ENCODE measurements around the gene CPAMD8. TPM values are rescaled to one million over a fixed set of nuclear protein-coding genes. Genes with fewer than 3 reads are reported as not detected.

The CPAMD8 gene
- total RNA-seq, 4 donors from 2014 or later, result 6.0 to 15.6 (median 7.6) TPM

GRCh38 chr19:17058236-17058635 lies 31.6 kb upstream of the CPAMD8 start:
- Histone ChIP-seq H3K36me3 (peaks cover 0 to 32% of the 10 kb centered on the region in 2 donors), H3K27ac (no peak overlapping the region), H3K9me3 (no peaks in the 10 kb centered on the region), H3K4me3 (no peak overlapping the region), H3K4me1 (no peaks in the 10 kb centered on the region), H3K27me3 (no peaks in the 10 kb centered on the region)
- in situ Hi-C loops (cut with MboI; ENCODE audit: low sequenced_read_pairs in 4 of 4) (loop anchor here in 1 of 4 donors (10.0 kb wide), 1 partner anchor 283 kb away; no protein-coding TSS in a partner anchor), intact Hi-C loops (cut with DNase I; ENCODE audit: low total_unique reads) (no loop called here)
- no peak for DNase-seq
- no peak for TF ChIP-seq POLR2A (IDR thresholded peaks at IDR 0.05)
- TF ChIP-seq CTCF (IDR thresholded peaks at IDR 0.05 in 4 of 5, conservative IDR thresholded peaks at IDR 0.05 in 1 of 5), result no peak
- no peak for ATAC-seq

- in situ Hi-C loops (cut with MboI; ENCODE audit: low sequenced_read_pairs in 4 of 4), result loop anchor here in 1 of 4 donors (10.0 kb wide), 1 partner anchor 281 kb away; no protein-coding TSS in a partner anchor
- no peaks in the 10 kb centered on the region for H3K27me3 ChIP-seq
- H3K4me1 ChIP-seq, result no peaks in the 10 kb centered on the region
- no peak overlapping the region for H3K27ac ChIP-seq
- no peak for DNase-seq
- no peak for TF ChIP-seq CTCF (IDR thresholded peaks at IDR 0.05 in 4 of 5, conservative IDR thresholded peaks at IDR 0.05 in 1 of 5)
- no peak for TF ChIP-seq POLR2A (IDR thresholded peaks at IDR 0.05)
- no peak for ATAC-seq
- no peaks in the 10 kb centered on the region for H3K9me3 ChIP-seq
- intact Hi-C loops (cut with DNase I; ENCODE audit: low total_unique reads), result no loop called here
- peaks cover 0 to 42% of the 10 kb centered on the region in 2 donors for H3K36me3 ChIP-seq
- no peak overlapping the region for H3K4me3 ChIP-seq
Measured at GRCh38 chr19:17055636-17056035, 29.0 kb upstream of the CPAMD8 start.

GRCh38 chr19:17054746-17055145 lies 28.1 kb upstream of the CPAMD8 start:
- Histone ChIP-seq H3K36me3 (peaks cover 0 to 40% of the 10 kb centered on the region in 2 donors), H3K27ac (no peak overlapping the region), H3K27me3 (no peaks in the 10 kb centered on the region), H3K4me3 (no peak overlapping the region), H3K4me1 (no peaks in the 10 kb centered on the region), H3K9me3 (no peaks in the 10 kb centered on the region)
- in situ Hi-C loops (cut with MboI; ENCODE audit: low sequenced_read_pairs in 4 of 4) (loop anchor here in 1 of 4 donors (10.0 kb wide), 1 partner anchor 280 kb away; no protein-coding TSS in a partner anchor), intact Hi-C loops (cut with DNase I; ENCODE audit: low total_unique reads) (no loop called here)
- DNase-seq (no peak), ATAC-seq (no peak)
- TF ChIP-seq CTCF (IDR thresholded peaks at IDR 0.05 in 4 of 5, conservative IDR thresholded peaks at IDR 0.05 in 1 of 5) (no peak), POLR2A (IDR thresholded peaks at IDR 0.05) (no peak)

- Histone ChIP-seq H3K9me3 (no peaks in the 10 kb centered on the region), H3K27me3 (no peaks in the 10 kb centered on the region), H3K4me1 (no peaks in the 10 kb centered on the region), H3K36me3 (peaks cover 0 to 28% of the 10 kb centered on the region in 2 donors), H3K4me3 (no peak overlapping the region), H3K27ac (no peak overlapping the region)
- ATAC-seq (peak in 1 of 2 donors; percentile 51), DNase-seq (no peak)
- in situ Hi-C loops (cut with MboI; ENCODE audit: low sequenced_read_pairs in 4 of 4), result loop anchor here in 1 of 4 donors (10.0 kb wide), 1 partner anchor 278 kb away; no protein-coding TSS in a partner anchor
- TF ChIP-seq POLR2A (IDR thresholded peaks at IDR 0.05), result no peak
- TF ChIP-seq CTCF (IDR thresholded peaks at IDR 0.05 in 4 of 5, conservative IDR thresholded peaks at IDR 0.05 in 1 of 5), result peak in 4 of 5 experiments; percentile 16 to 55 (median 42)
- intact Hi-C loops (cut with DNase I; ENCODE audit: low total_unique reads), result loop anchor here (2.0 kb wide), 1 partner anchor 282 kb away; no protein-coding TSS in a partner anchor
Measured at GRCh38 chr19:17052439-17052838, 25.8 kb upstream of the CPAMD8 start.
